Measurements from ENCODE around the gene RNF220.
A peak's percentile ranks its signal among the peaks of the same experiment; 100 is the strongest.

The RNF220 gene

GRCh38 chr1:44405031-44405797 lies at the start of gene RNF220:
TSS of gene RNF220 (plus strand) at chr1:44405255.
- DNase-seq (ENCODE audit: low read depth), result peak; percentile 15

- no peak for DNase-seq (ENCODE audit: low read depth)
Measured at GRCh38 chr1:44355582-44356305, 49.3 kb upstream of the RNF220 start.

- no peak for DNase-seq (ENCODE audit: low read depth)
Measured at GRCh38 chr1:44357710-44358109, 47.3 kb upstream of the RNF220 start.

GRCh38 chr1:44359234-44359935 lies 45.7 kb upstream of the RNF220 start:
- DNase-seq (ENCODE audit: low read depth), result no peak

- DNase-seq (ENCODE audit: low read depth), result no peak
Measured at GRCh38 chr1:44361478-44361877, 43.6 kb upstream of the RNF220 start.

- DNase-seq (ENCODE audit: low read depth), result no peak
Measured at GRCh38 chr1:44366371-44366975, 38.6 kb upstream of the RNF220 start.

- no peak for DNase-seq (ENCODE audit: low read depth)
Measured at GRCh38 chr1:44367944-44368343, 37.1 kb upstream of the RNF220 start.

GRCh38 chr1:44368471-44369151 lies 36.4 kb upstream of the RNF220 start:
- DNase-seq (ENCODE audit: low read depth), result no peak

- DNase-seq (ENCODE audit: low read depth), result no peak
Measured at GRCh38 chr1:44371206-44371605, 33.8 kb upstream of the RNF220 start.

GRCh38 chr1:44375547-44375946 lies 29.5 kb upstream of the RNF220 start:
- DNase-seq (ENCODE audit: low read depth), result no peak

- no peak for DNase-seq (ENCODE audit: low read depth)
Measured at GRCh38 chr1:44377925-44378784, 26.9 kb upstream of the RNF220 start.

GRCh38 chr1:44380666-44381177 lies 24.3 kb upstream of the RNF220 start:
- no peak for DNase-seq (ENCODE audit: low read depth)

GRCh38 chr1:44388551-44388950 lies 16.5 kb upstream of the RNF220 start:
- no peak for DNase-seq (ENCODE audit: low read depth)

GRCh38 chr1:44389437-44389836 lies 15.6 kb upstream of the RNF220 start:
- no peak for DNase-seq (ENCODE audit: low read depth)

GRCh38 chr1:44390277-44390676 lies 14.8 kb upstream of the RNF220 start:
- DNase-seq (ENCODE audit: low read depth), result peak; percentile 47

- no peak for DNase-seq (ENCODE audit: low read depth)
Measured at GRCh38 chr1:44401256-44402228, 3.5 kb upstream of the RNF220 start.

- no peak for DNase-seq (ENCODE audit: low read depth)
Measured at GRCh38 chr1:44405798-44406736, 1.0 kb downstream of the RNF220 start.

GRCh38 chr1:44406737-44407429 lies 1.8 kb downstream of the RNF220 start:
- no peak for DNase-seq (ENCODE audit: low read depth)
